HepG2 (cell line): ENCODE data around the gene SERINC5. TPM values are rescaled to one million over a fixed set of nuclear protein-coding genes. Genes with fewer than 3 reads are reported as not detected.

Source experiments
- ATAC-seq: fragments of 200-7000 bp; cut with Tn5 transposase; 3 replicates; pipeline ENCODE4 v1.9.1; 2020; ENCODE audit warnings: mild to moderate bottlenecking, moderate library complexity
- BruUV-seq: library from RNA; stranded (reverse); fragments of 400-500 nt; replicated peaks from 2 replicates; lab custom pipeline; 2021; lab: Mats Ljungman, UMichigan
- CTCF ChIA-PET: fragments of 300-600 bp; formaldehyde crosslinking; extraction: SDS; loops from one replicate; lab custom pipeline; 2021; ENCODE audit warnings: low total read pairs, inconsistent platforms, low intra/inter-chr PET ratio; lab: Yijun Ruan, JAX
- POLR2A ChIA-PET: fragments of 350-600 bp; sonication (Branson Sonifier 250); formaldehyde crosslinking; loops from one replicate; lab custom pipeline; 2020; ENCODE audit warnings: antibody characterized with exemption, inconsistent platforms; lab: Yijun Ruan, JAX
- DNase-seq: peaks from one replicate; pipeline ENCODE4 v3.0.0-alpha.2; 2015; ENCODE audit warnings: low spot score
- FAIRE-seq: peaks from 3 replicates; lab custom pipeline; 2011; peaks lifted over from hg19 to GRCh38; lab: Jason Lieb, UNC
- H2AFZ ChIP-seq: one replicate; pipeline ENCODE4 v1.6.1; 2011; ENCODE audit warnings: low read length, inconsistent platforms
- H3K27ac ChIP-seq: fragments of 300-600 bp; 3 replicates; pipeline ENCODE4 v1.8.0; 2011; ENCODE audit warnings: mixed run types, mild to moderate bottlenecking, mixed read lengths, low read length, inconsistent platforms; ENCODE audit not compliant: insufficient read depth; ENCODE audit errors: extremely low read length
- H3K27me3 ChIP-seq, 2 experiments: fragments of 200-600 bp in 1 of 2; 2 replicates in 1 of 2; 3 replicates in 1 of 2; pipeline versions ENCODE4 v1.6.0 to v1.8.0; 2011; ENCODE audit warnings: low read length in 2 of 2, mild to moderate bottlenecking in 2 of 2, moderate library complexity in 2 of 2, inconsistent platforms in 1 of 2; ENCODE audit not compliant: insufficient read depth in 2 of 2, control insufficient read depth in 1 of 2
- H3K36me3 ChIP-seq, 2 experiments: fragments of 200-600 bp in 1 of 2; replicated peaks in 1 of 2; 2 replicates in 1 of 2; 3 replicates in 1 of 2; pipeline versions ENCODE4 v1.5.1 to v1.8.0; 2011; ENCODE audit warnings: low read length in 2 of 2, inconsistent platforms in 1 of 2; ENCODE audit not compliant: insufficient read depth in 2 of 2, control insufficient read depth in 1 of 2
- H3K4me1 ChIP-seq: 2 replicates; pipeline ENCODE4 v1.5.1; 2012; ENCODE audit warnings: low read length, inconsistent platforms; ENCODE audit not compliant: insufficient read depth
- H3K4me2 ChIP-seq: 2 replicates; pipeline ENCODE4 v1.6.0; 2011; ENCODE audit warnings: low read depth, low read length, inconsistent platforms
- H3K4me3 ChIP-seq, 3 experiments: fragments of 200-600 bp in 1 of 3; sonication (generic), shearing (Covaris generic) in 1 of 3; replicated peaks in 1 of 3; 2 replicates each; pipeline ENCODE4 v1.5.1; 2011 to 2016; ENCODE audit warnings: low read length in 3 of 3, inconsistent platforms in 2 of 3, low read depth in 2 of 3, mild to moderate bottlenecking in 2 of 3, control low read depth in 1 of 3, mixed read lengths in 1 of 3; ENCODE audit not compliant: insufficient read depth in 1 of 3
- H3K79me2 ChIP-seq: one replicate; pipeline ENCODE4 v1.6.1; 2011; ENCODE audit warnings: low read length, inconsistent platforms; ENCODE audit not compliant: insufficient read depth
- H3K9ac ChIP-seq: 2 replicates; pipeline ENCODE4 v1.6.0; 2011; ENCODE audit warnings: mild to moderate bottlenecking, low read depth, low read length, inconsistent platforms; ENCODE audit not compliant: insufficient read depth
- H3K9me3 ChIP-seq: 2 replicates; pipeline ENCODE4 v1.5.1; 2012; ENCODE audit warnings: mild to moderate bottlenecking, low read length
- H4K20me1 ChIP-seq: 2 replicates; pipeline ENCODE4 v1.6.0; 2011; ENCODE audit warnings: inconsistent platforms, mild to moderate bottlenecking, low read length, moderate library complexity; ENCODE audit not compliant: insufficient read depth
- SIN3A ChIP-seq: IDR thresholded peaks from 2 replicates; pipeline ENCODE4 v1.6.1; 2011; ENCODE audit warnings: low read depth, mild to moderate bottlenecking, control low read depth, low read length, borderline replicate concordance
- ZNF18 ChIP-seq: sonication (generic); formaldehyde crosslinking; IDR thresholded peaks from 2 replicates; pipeline ENCODE4 v1.8.0; 2022; ENCODE audit warnings: mild to moderate bottlenecking, missing genetic modification reagents; ENCODE audit not compliant: insufficient replicate concordance
- ZNF605 ChIP-seq: sonication (generic); formaldehyde crosslinking; IDR thresholded peaks from 2 replicates; pipeline ENCODE4 v1.8.0; 2022; ENCODE audit warnings: mild to moderate bottlenecking, missing genetic modification reagents
- WGBS: methylation state at CpG from one replicate; pipeline ENCODE4 v1.1.6; 2017; ENCODE audit warnings: low lambda C conversion rate; 5-methylcytosine and 5-hydroxymethylcytosine counted together
- in situ Hi-C: cut with HindIII; loops from 2 replicates; pipeline ENCODE4 v1.10.0; 2017; ENCODE audit warnings: low pct_unique_long_range_greater_than_20kb; ENCODE audit not compliant: extremely low pct_ligation_motif_present
- intact Hi-C: fragments of 100-400 bp; cut with micrococcal nuclease; formaldehyde crosslinking; loops from one replicate; pipeline ENCODE4 v1.10.0; 2022; ENCODE audit not compliant: unreplicated experiment
- polyA plus RNA-seq, 8 experiments: library from polyadenylated mRNA; depleted of rRNA in 3 of 8; stranded (reverse) in 7 of 8; unstranded in 1 of 8; fragments of >200 nt; fragmentation: Illumina TruSeq in 4 of 8; extraction: Trizol in 4 of 8; gene quantifications; 2 replicates each; pipeline versions ENCODE4 v1.2.1 to v1.2.3, GENCODE V29; 2011 to 2016; ENCODE audit warnings: low read depth in 4 of 8, missing spikeins in 1 of 8, mixed read lengths in 1 of 8; ENCODE audit not compliant: insufficient read depth in 1 of 8
- total RNA-seq, 5 experiments: library from RNA; depleted of rRNA; stranded (reverse); fragments of >200 nt; fragmentation: Illumina TruSeq; extraction: Trizol; gene quantifications; 2 replicates each; pipeline ENCODE4 v1.2.3, GENCODE V29; 2016; ENCODE audit warnings: low read depth in 1 of 5

SERINC5 gene
- total and polyA plus RNA-seq, 2 of the 13 experiments (the other 11 are each of a cell fraction or from before 2014, with no cell fraction given) = 17.3 to 22.8 TPM

- no peak for FAIRE-seq
- H3K4me2 ChIP-seq = peak overlapping the region; percentile 39; the same call in 1 of the 2 replicates
- peak; percentile 18 for DNase-seq
Measured at GRCh38 chr5:80090884-80091166, 165.0 kb downstream of the SERINC5 start.

More at GRCh38 chr5:80090884-80091166, 165.0 kb downstream of the SERINC5 start:
- no TSS peak for BruUV-seq
- intact Hi-C loops (loop anchor here (1.0 to 5.0 kb wide), 4 partner anchors 61 to 216 kb away; partner anchors contain the start of gene SERINC5), in situ Hi-C loops (loop anchor here (5.0 kb wide), 1 partner anchor 166 kb away; the partner anchor contains the start of gene SERINC5)
- ChIA-PET CTCF (interaction anchor here (1.5 to 2.9 kb wide), 2 partner anchors 184 to 217 kb away, joined by 12 to 22 read pairs; no protein-coding TSS in a partner anchor), POLR2A (interaction anchor here (1.2 to 1.3 kb wide), 2 partner anchors 165 to 217 kb away, joined by 5 to 8 read pairs; partner anchors contain the start of gene SERINC5)
- H3K79me2 ChIP-seq = no peaks in the 10 kb centered on the region
- H2AFZ ChIP-seq = no peak overlapping the region
- H3K27ac ChIP-seq = peak overlapping the region; percentile 42
- H3K9ac ChIP-seq = no peak overlapping the region
- ATAC-seq = peak; percentile 53
- no peaks in the 10 kb centered on the region for H3K9me3 ChIP-seq
- H3K4me1 ChIP-seq = peaks cover 58% of the 10 kb centered on the region
- no peak overlapping the region for H3K4me3 ChIP-seq
- no peaks in the 10 kb centered on the region for H3K36me3 ChIP-seq
- WGBS = 72% methylated on average over 4 of the region's 5 CpGs
- no peaks in the 10 kb centered on the region for H4K20me1 ChIP-seq
- 0 out of 5 replicates have a peak, but pooled peaks cover 0 to 2% of the 10 kb centered on the region in 2 experiments for H3K27me3 ChIP-seq
- TF ChIP-seq ZNF605 (CRISPR knock-in tag) = peak; percentile 9; the same call in 1 of the 2 replicates
- peak; percentile 50 for TF ChIP-seq ZNF18 (CRISPR knock-in tag)
- no peak for TF ChIP-seq SIN3A
